HepG2 (cell line): ENCODE data around the gene BMPR2. TPM values are rescaled to one million over a fixed set of nuclear protein-coding genes. Genes with fewer than 3 reads are reported as not detected.

Experiments
- GFI1 ChIP-seq: sonication (generic); formaldehyde crosslinking; IDR thresholded peaks from 2 replicates; pipeline ENCODE4 v1.5.0; 2020; ENCODE audit warnings: missing genetic modification reagents, mild to moderate bottlenecking, borderline replicate concordance
- HMG20A ChIP-seq: IDR thresholded peaks from 2 replicates; pipeline ENCODE4 v1.6.1; 2016; ENCODE audit warnings: borderline replicate concordance
- JUND ChIP-seq: sonication (generic); formaldehyde crosslinking; IDR thresholded peaks from 2 replicates; pipeline ENCODE4 v1.8.0; 2022; ENCODE audit warnings: mild to moderate bottlenecking, missing genetic modification reagents
- MAX ChIP-seq: IDR thresholded peaks from 2 replicates; pipeline ENCODE4 v1.6.1; 2012; ENCODE audit warnings: inconsistent platforms
- NR2F6 ChIP-seq, 2 experiments: IDR thresholded peaks; 2 replicates each; pipeline ENCODE4 v1.6.1; 2016; ENCODE audit warnings: antibody characterized with exemption in 1 of 2, mild to moderate bottlenecking in 1 of 2
- POGK ChIP-seq: sonication (generic); formaldehyde crosslinking; conservative IDR thresholded peaks from 2 replicates; pipeline ENCODE4 v1.8.0; 2022; ENCODE audit warnings: mild to moderate bottlenecking, moderate library complexity, missing genetic modification reagents
- STAG1 ChIP-seq: sonication (generic); formaldehyde crosslinking; IDR thresholded peaks from 2 replicates; pipeline ENCODE4 v1.4.0; 2020; ENCODE audit warnings: missing genetic modification reagents
- TIGD3 ChIP-seq: sonication (generic); formaldehyde crosslinking; IDR thresholded peaks from 2 replicates; pipeline ENCODE4 v1.5.1; 2020; ENCODE audit warnings: mild to moderate bottlenecking, missing genetic modification reagents, borderline replicate concordance
- ZBTB10 ChIP-seq: sonication (generic); formaldehyde crosslinking; IDR thresholded peaks from 2 replicates; pipeline ENCODE4 v1.4.0; 2020; ENCODE audit warnings: missing genetic modification reagents, borderline replicate concordance
- ZNF224 ChIP-seq: sonication (generic); formaldehyde crosslinking; IDR thresholded peaks from 2 replicates; pipeline ENCODE4 v1.5.0; 2020; ENCODE audit warnings: mild to moderate bottlenecking, missing genetic modification reagents
- ZNF317 ChIP-seq: sonication (generic); formaldehyde crosslinking; IDR thresholded peaks from 2 replicates; pipeline ENCODE4 v1.5.0; 2020; ENCODE audit warnings: mild to moderate bottlenecking, missing genetic modification reagents
- ZNF556 ChIP-seq: sonication (generic); formaldehyde crosslinking; IDR thresholded peaks from 2 replicates; pipeline ENCODE4 v1.4.0; 2020; ENCODE audit warnings: mild to moderate bottlenecking, missing genetic modification reagents, borderline replicate concordance
- ZNF572 ChIP-seq: sonication (generic); formaldehyde crosslinking; IDR thresholded peaks from 2 replicates; pipeline ENCODE4 v1.5.1; 2020; ENCODE audit warnings: mild to moderate bottlenecking, missing genetic modification reagents
- ZNF646 ChIP-seq: sonication (generic); formaldehyde crosslinking; IDR thresholded peaks from 2 replicates; pipeline ENCODE4 v1.9.0; 2021; ENCODE audit warnings: mild to moderate bottlenecking, missing genetic modification reagents
- polyA plus RNA-seq, 8 experiments: library from polyadenylated mRNA; depleted of rRNA in 3 of 8; stranded (reverse) in 7 of 8; unstranded in 1 of 8; fragments of >200 nt; fragmentation: Illumina TruSeq in 4 of 8; extraction: Trizol in 4 of 8; gene quantifications; 2 replicates each; pipeline versions ENCODE4 v1.2.1 to v1.2.3, GENCODE V29; 2011 to 2016; ENCODE audit warnings: low read depth in 4 of 8, missing spikeins in 1 of 8, mixed read lengths in 1 of 8; ENCODE audit not compliant: insufficient read depth in 1 of 8
- total RNA-seq, 5 experiments: library from RNA; depleted of rRNA; stranded (reverse); fragments of >200 nt; fragmentation: Illumina TruSeq; extraction: Trizol; gene quantifications; 2 replicates each; pipeline ENCODE4 v1.2.3, GENCODE V29; 2016; ENCODE audit warnings: low read depth in 1 of 5
- TF ChIP-seq, protein P1 (sequence below): sonication (generic); formaldehyde crosslinking; IDR thresholded peaks from 2 replicates; pipeline ENCODE4 v1.4.0; 2020; ENCODE audit warnings: missing genetic modification reagents

BMPR2 gene
- total and polyA plus RNA-seq, 2 of the 13 experiments (the other 11 are each of a cell fraction or from before 2014, with no cell fraction given): 5.5 to 10.3 TPM

DNA sequence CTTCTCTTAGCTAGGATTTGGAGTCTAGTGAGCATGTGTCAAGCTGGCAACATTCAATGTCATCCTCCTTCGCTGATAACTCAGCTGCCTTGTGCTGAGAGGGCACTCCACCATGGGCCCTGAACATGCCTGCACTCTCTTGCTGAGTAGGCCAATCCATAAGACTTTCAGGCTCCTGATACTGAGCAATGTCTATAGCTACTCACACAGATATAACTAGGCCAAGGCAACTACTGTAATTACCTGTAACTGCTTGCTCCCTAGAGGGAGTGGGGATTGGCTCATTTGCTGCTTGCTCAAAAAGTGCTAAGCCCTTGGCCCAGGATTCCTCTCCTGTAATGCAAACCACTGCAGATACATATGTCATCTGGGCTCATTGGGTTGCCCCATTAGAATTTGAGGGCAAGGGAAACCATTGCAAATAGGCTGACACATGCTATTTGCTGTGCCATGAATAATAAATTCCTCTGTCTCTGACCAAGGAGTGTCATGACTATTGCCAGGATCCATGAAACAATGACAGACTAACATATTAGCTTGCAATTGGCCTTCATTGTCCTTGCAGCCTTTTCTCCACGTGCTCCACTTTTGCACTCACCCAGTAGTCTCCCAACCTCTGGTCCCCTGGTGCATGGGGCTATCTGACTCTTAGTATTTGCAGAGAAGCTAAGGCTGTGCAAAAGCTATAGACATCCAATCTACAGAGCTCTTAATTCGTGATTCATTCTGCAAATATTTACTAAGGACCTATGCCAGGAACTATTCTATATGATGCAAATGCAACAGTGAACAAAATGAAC, 36.9 kb upstream of the BMPR2 start (continued):
- TF ChIP-seq TIGD3 (CRISPR knock-in tag): no peak
- no peak for TF ChIP-seq ZNF646 (CRISPR knock-in tag)
- no peak for TF ChIP-seq ZNF556 (CRISPR knock-in tag)
- TF ChIP-seq NR2F6 (IDR thresholded peaks at IDR 0.05): no peak
- no peak for TF ChIP-seq NR2F6 (CRISPR knock-in tag; IDR thresholded peaks at IDR 0.05)
- no peak for TF ChIP-seq ZBTB10 (CRISPR knock-in tag)
- peak; percentile 73 for TF ChIP-seq ZNF317 (CRISPR knock-in tag)
- peak; percentile 64; the same call in 1 of the 2 replicates for TF ChIP-seq HMG20A (CRISPR knock-in tag)
- TF ChIP-seq MAX: peak; percentile 78
- TF ChIP-seq ZNF572 (CRISPR knock-in tag): no peak
- TF ChIP-seq JUND (CRISPR knock-in tag): peak; percentile 82; the same call in 1 of the 2 replicates
- no peak for TF ChIP-seq STAG1 (CRISPR knock-in tag)
- 0 out of 2 replicates have a peak, but pooled peaks have one; percentile 47 for TF ChIP-seq ZNF224 (CRISPR knock-in tag)
- peak; percentile 37; the same call in 1 of the 2 replicates for TF ChIP-seq GFI1 (CRISPR knock-in tag)
- no peak for TF ChIP-seq POGK (CRISPR knock-in tag)
- TF ChIP-seq, protein P1, sequence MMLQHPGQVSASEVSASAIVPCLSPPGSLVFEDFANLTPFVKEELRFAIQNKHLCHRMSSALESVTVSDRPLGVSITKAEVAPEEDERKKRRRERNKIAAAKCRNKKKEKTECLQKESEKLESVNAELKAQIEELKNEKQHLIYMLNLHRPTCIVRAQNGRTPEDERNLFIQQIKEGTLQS (CRISPR knock-in tag): peak; percentile 30; the same call in 1 of the 2 replicates
